ENCODE measurements around the gene ETS2.

ETS2 gene

GRCh38 chr21:38789275-38789674 is 16.5 kb upstream of the ETS2 start:
- Histone ChIP-seq H3K23ac (ENCODE audit: low read length) (no peak overlapping the region), H3K27me3 (ENCODE audit: insufficient read depth, low read length, poor library complexity) (no peaks in the 10 kb centered on the region), H3K79me1 (ENCODE audit: low read length) (no peaks in the 10 kb centered on the region), H2AK5ac (ENCODE audit: low read length) (no peak overlapping the region), H2BK15ac (replicated peaks; ENCODE audit: low read depth) (no peak overlapping the region), H3K4me3 (ENCODE audit: low read length) (no peak overlapping the region), H3K4me1 (ENCODE audit: control insufficient read depth, low read depth, low read length) (no peaks in the 10 kb centered on the region), H3K4me2 (ENCODE audit: low read length) (no peak overlapping the region), H3K4ac (ENCODE audit: low read depth, low read length) (no peak overlapping the region), H3K36me3 (ENCODE audit: control insufficient read depth, insufficient read depth, low read length) (no peaks in the 10 kb centered on the region), H3K18ac (ENCODE audit: low read length) (no peak overlapping the region), H3K9ac (ENCODE audit: low read length) (no peak overlapping the region), H3K56ac (ENCODE audit: low read length) (no peak overlapping the region), H3K79me2 (ENCODE audit: control insufficient read depth, insufficient read depth, low read length) (no peaks in the 10 kb centered on the region), H4K5ac (ENCODE audit: low read length) (no peak overlapping the region), H2BK5ac (ENCODE audit: low read length) (no peak overlapping the region), H2BK120ac (ENCODE audit: low read depth, low read length) (no peak overlapping the region), H4K8ac (ENCODE audit: low read depth, low read length) (no peak overlapping the region), H3K27ac (ENCODE audit: low read depth, low read length) (no peak overlapping the region)
- no peak for DNase-seq
- no CpG with 5 or more reads among the region's 3 CpGs for WGBS (ENCODE audit: extremely low coverage, insufficient coverage, low lambda C conversion rate)

- no peak overlapping the region for H2BK120ac ChIP-seq (ENCODE audit: low read depth, low read length)
- no peak overlapping the region for H3K4ac ChIP-seq (ENCODE audit: low read depth, low read length)
- no peaks in the 10 kb centered on the region for H3K36me3 ChIP-seq (ENCODE audit: control insufficient read depth, insufficient read depth, low read length)
- H2AK5ac ChIP-seq (ENCODE audit: low read length) = no peak overlapping the region
- H2BK15ac ChIP-seq (replicated peaks; ENCODE audit: low read depth) = no peak overlapping the region
- H3K9ac ChIP-seq (ENCODE audit: low read length) = no peak overlapping the region
- no peaks in the 10 kb centered on the region for H3K27me3 ChIP-seq (ENCODE audit: insufficient read depth, low read length, poor library complexity)
- no peak overlapping the region for H3K18ac ChIP-seq (ENCODE audit: low read length)
- no peak overlapping the region for H4K5ac ChIP-seq (ENCODE audit: low read length)
- no peak overlapping the region for H2BK5ac ChIP-seq (ENCODE audit: low read length)
- no peak overlapping the region for H3K27ac ChIP-seq (ENCODE audit: low read depth, low read length)
- no peaks in the 10 kb centered on the region for H3K79me2 ChIP-seq (ENCODE audit: control insufficient read depth, insufficient read depth, low read length)
- no peak overlapping the region for H4K8ac ChIP-seq (ENCODE audit: low read depth, low read length)
- no peak overlapping the region for H3K4me2 ChIP-seq (ENCODE audit: low read length)
- H3K79me1 ChIP-seq (ENCODE audit: low read length) = no peaks in the 10 kb centered on the region
- no peak overlapping the region for H3K23ac ChIP-seq (ENCODE audit: low read length)
- no peak for DNase-seq
- WGBS (ENCODE audit: extremely low coverage, insufficient coverage, low lambda C conversion rate) = no CpG with 5 or more reads among the region's 7 CpGs
- no peak overlapping the region for H3K56ac ChIP-seq (ENCODE audit: low read length)
- no peak overlapping the region for H3K4me3 ChIP-seq (ENCODE audit: low read length)
- H3K4me1 ChIP-seq (ENCODE audit: control insufficient read depth, low read depth, low read length) = no peaks in the 10 kb centered on the region
Observed at GRCh38 chr21:38790059-38790458, 15.7 kb upstream of the ETS2 start.

- Histone ChIP-seq H3K4ac (ENCODE audit: low read depth, low read length) (no peak overlapping the region), H2BK5ac (ENCODE audit: low read length) (no peak overlapping the region), H3K4me2 (ENCODE audit: low read length) (no peak overlapping the region), H3K4me3 (ENCODE audit: low read length) (no peak overlapping the region), H3K27me3 (ENCODE audit: insufficient read depth, low read length, poor library complexity) (no peaks in the 10 kb centered on the region), H3K4me1 (ENCODE audit: control insufficient read depth, low read depth, low read length) (no peaks in the 10 kb centered on the region), H3K36me3 (ENCODE audit: control insufficient read depth, insufficient read depth, low read length) (no peaks in the 10 kb centered on the region), H3K79me1 (ENCODE audit: low read length) (no peaks in the 10 kb centered on the region), H3K18ac (ENCODE audit: low read length) (no peak overlapping the region), H3K27ac (ENCODE audit: low read depth, low read length) (no peak overlapping the region), H2AK5ac (ENCODE audit: low read length) (no peak overlapping the region), H3K79me2 (ENCODE audit: control insufficient read depth, insufficient read depth, low read length) (no peaks in the 10 kb centered on the region), H3K9ac (ENCODE audit: low read length) (no peak overlapping the region), H3K56ac (ENCODE audit: low read length) (no peak overlapping the region), H4K5ac (ENCODE audit: low read length) (no peak overlapping the region), H2BK120ac (ENCODE audit: low read depth, low read length) (no peak overlapping the region), H2BK15ac (replicated peaks; ENCODE audit: low read depth) (no peak overlapping the region), H4K8ac (ENCODE audit: low read depth, low read length) (no peak overlapping the region), H3K23ac (ENCODE audit: low read length) (no peak overlapping the region)
- no CpG with 5 or more reads among the region's 4 CpGs for WGBS (ENCODE audit: extremely low coverage, insufficient coverage, low lambda C conversion rate)
- no peak for DNase-seq
Observed at GRCh38 chr21:38790961-38791360, 14.8 kb upstream of the ETS2 start.

- no peak overlapping the region for H3K4me2 ChIP-seq (ENCODE audit: low read length)
- H3K4ac ChIP-seq (ENCODE audit: low read depth, low read length) = no peak overlapping the region
- no peak overlapping the region for H4K8ac ChIP-seq (ENCODE audit: low read depth, low read length)
- H3K36me3 ChIP-seq (ENCODE audit: control insufficient read depth, insufficient read depth, low read length) = no peaks in the 10 kb centered on the region
- no peak overlapping the region for H2BK15ac ChIP-seq (replicated peaks; ENCODE audit: low read depth)
- no peaks in the 10 kb centered on the region for H3K79me2 ChIP-seq (ENCODE audit: control insufficient read depth, insufficient read depth, low read length)
- H3K56ac ChIP-seq (ENCODE audit: low read length) = no peak overlapping the region
- H2BK120ac ChIP-seq (ENCODE audit: low read depth, low read length) = no peak overlapping the region
- H3K23ac ChIP-seq (ENCODE audit: low read length) = no peak overlapping the region
- H2AK5ac ChIP-seq (ENCODE audit: low read length) = no peak overlapping the region
- no peak for DNase-seq
- H2BK5ac ChIP-seq (ENCODE audit: low read length) = no peak overlapping the region
- no peak overlapping the region for H4K5ac ChIP-seq (ENCODE audit: low read length)
- H3K27me3 ChIP-seq (ENCODE audit: insufficient read depth, low read length, poor library complexity) = no peaks in the 10 kb centered on the region
- H3K9ac ChIP-seq (ENCODE audit: low read length) = no peak overlapping the region
- no peaks in the 10 kb centered on the region for H3K79me1 ChIP-seq (ENCODE audit: low read length)
- WGBS (ENCODE audit: extremely low coverage, insufficient coverage, low lambda C conversion rate) = no CpG with 5 or more reads among the region's 5 CpGs
- H3K27ac ChIP-seq (ENCODE audit: low read depth, low read length) = no peak overlapping the region
- no peak overlapping the region for H3K4me3 ChIP-seq (ENCODE audit: low read length)
- H3K18ac ChIP-seq (ENCODE audit: low read length) = no peak overlapping the region
- H3K4me1 ChIP-seq (ENCODE audit: control insufficient read depth, low read depth, low read length) = no peaks in the 10 kb centered on the region
Observed at GRCh38 chr21:38792676-38793459, 12.9 kb upstream of the ETS2 start.

- Histone ChIP-seq H3K27ac (ENCODE audit: low read depth, low read length) (no peak overlapping the region), H3K23ac (ENCODE audit: low read length) (no peak overlapping the region), H3K9ac (ENCODE audit: low read length) (no peak overlapping the region), H3K36me3 (ENCODE audit: control insufficient read depth, insufficient read depth, low read length) (no peaks in the 10 kb centered on the region), H3K4me3 (ENCODE audit: low read length) (no peak overlapping the region), H2BK5ac (ENCODE audit: low read length) (no peak overlapping the region), H4K8ac (ENCODE audit: low read depth, low read length) (no peak overlapping the region), H3K4me2 (ENCODE audit: low read length) (no peak overlapping the region), H2BK120ac (ENCODE audit: low read depth, low read length) (no peak overlapping the region), H3K27me3 (ENCODE audit: insufficient read depth, low read length, poor library complexity) (no peaks in the 10 kb centered on the region), H3K79me1 (ENCODE audit: low read length) (no peaks in the 10 kb centered on the region), H3K4me1 (ENCODE audit: control insufficient read depth, low read depth, low read length) (no peaks in the 10 kb centered on the region), H3K56ac (ENCODE audit: low read length) (no peak overlapping the region), H4K5ac (ENCODE audit: low read length) (no peak overlapping the region), H2AK5ac (ENCODE audit: low read length) (no peak overlapping the region), H3K4ac (ENCODE audit: low read depth, low read length) (no peak overlapping the region), H3K79me2 (ENCODE audit: control insufficient read depth, insufficient read depth, low read length) (no peaks in the 10 kb centered on the region), H2BK15ac (replicated peaks; ENCODE audit: low read depth) (no peak overlapping the region), H3K18ac (ENCODE audit: low read length) (no peak overlapping the region)
- WGBS (ENCODE audit: extremely low coverage, insufficient coverage, low lambda C conversion rate) = no CpG with 5 or more reads among the region's 16 CpGs
- no peak for DNase-seq
Observed at GRCh38 chr21:38793926-38794713, 11.6 kb upstream of the ETS2 start.

Data from mesendoderm (in vitro differentiated cells).